ENCODE measurements around the gene C1orf21.

Gene C1orf21

GRCh38 chr1:184463680-184464079 lies 76.9 kb downstream of the C1orf21 start:
- ATAC-seq, result no peak
- no peak for TF ChIP-seq ZC3H10 (CRISPR knock-in tag; IDR thresholded peaks at IDR 0.05)
- no peak for TF ChIP-seq PPARA (CRISPR knock-in tag; IDR thresholded peaks at IDR 0.05; ENCODE audit: borderline replicate concordance)
- TF ChIP-seq TCF4 (CRISPR knock-in tag; IDR thresholded peaks at IDR 0.05; ENCODE audit: borderline replicate concordance), result no peak
- no peak for TF ChIP-seq CREB5 (CRISPR knock-in tag; IDR thresholded peaks at IDR 0.05; ENCODE audit: low read depth)
- no peak for TF ChIP-seq OSR1 (CRISPR knock-in tag; IDR thresholded peaks at IDR 0.05)
- TF ChIP-seq RARB (CRISPR knock-in tag; IDR thresholded peaks at IDR 0.05), result no peak
- TF ChIP-seq ZFP30 (CRISPR knock-in tag; IDR thresholded peaks at IDR 0.05), result no peak

GRCh38 chr1:184464757-184465156 lies 77.9 kb downstream of the C1orf21 start:
- ATAC-seq, result no peak
- TF ChIP-seq ZNF565 (CRISPR knock-in tag; conservative IDR thresholded peaks at IDR 0.05; ENCODE audit: low read depth), result no peak
- TF ChIP-seq ISL1 (CRISPR knock-in tag; IDR thresholded peaks at IDR 0.05), result no peak
- no peak for TF ChIP-seq ZNF70 (CRISPR knock-in tag; IDR thresholded peaks at IDR 0.05)
- no peak for TF ChIP-seq CREB5 (CRISPR knock-in tag; IDR thresholded peaks at IDR 0.05; ENCODE audit: low read depth)
- no peak for TF ChIP-seq ESRRG (CRISPR knock-in tag; IDR thresholded peaks at IDR 0.05)
- no peak for TF ChIP-seq ZFP30 (CRISPR knock-in tag; IDR thresholded peaks at IDR 0.05)
- no peak for TF ChIP-seq CSRNP3 (CRISPR knock-in tag; IDR thresholded peaks at IDR 0.05)
- TF ChIP-seq PPARA (CRISPR knock-in tag; IDR thresholded peaks at IDR 0.05; ENCODE audit: borderline replicate concordance), result no peak
- no peak for TF ChIP-seq BACH2 (CRISPR knock-in tag; IDR thresholded peaks at IDR 0.05; ENCODE audit: borderline replicate concordance)
- no peak for TF ChIP-seq PATZ1 (CRISPR knock-in tag; IDR thresholded peaks at IDR 0.05; ENCODE audit: borderline replicate concordance)
- TF ChIP-seq CSDC2 (CRISPR knock-in tag; IDR thresholded peaks at IDR 0.05), result no peak
- no peak for TF ChIP-seq TSHZ2 (CRISPR knock-in tag; IDR thresholded peaks at IDR 0.05)
- no peak for TF ChIP-seq OSR1 (CRISPR knock-in tag; IDR thresholded peaks at IDR 0.05)
- TF ChIP-seq SNAI2 (CRISPR knock-in tag; IDR thresholded peaks at IDR 0.05), result no peak

GRCh38 chr1:184465489-184466146 lies 78.8 kb downstream of the C1orf21 start:
- TF ChIP-seq OSR1 (CRISPR knock-in tag; IDR thresholded peaks at IDR 0.05) (no peak), PATZ1 (CRISPR knock-in tag; IDR thresholded peaks at IDR 0.05; ENCODE audit: borderline replicate concordance) (no peak), TOX (CRISPR knock-in tag; IDR thresholded peaks at IDR 0.05; ENCODE audit: borderline replicate concordance) (no peak), BACH2 (CRISPR knock-in tag; IDR thresholded peaks at IDR 0.05; ENCODE audit: borderline replicate concordance) (no peak), ISL1 (CRISPR knock-in tag; IDR thresholded peaks at IDR 0.05) (no peak), CSDC2 (CRISPR knock-in tag; IDR thresholded peaks at IDR 0.05) (no peak)
- ATAC-seq, result no peak
